Small intestine (tissue), 7 donors: ENCODE measurements around the gene DMRTA2. TPM values are rescaled to one million over a fixed set of nuclear protein-coding genes. Genes with fewer than 3 reads are reported as not detected.
A peak's percentile ranks its signal among the peaks of the same experiment; 100 is the strongest.

Experiments
- DNase-seq, 2 donors: peaks; one replicate each; pipeline versions ENCODE4 v3.0.0 to v3.0.0-alpha.2; 2013
- FAIRE-seq: peaks from 2 replicates; lab custom pipeline; 2012; peaks lifted over from hg19 to GRCh38; lab: Jason Lieb, UNC
- H3K27ac ChIP-seq, 3 donors: one replicate each; pipeline ENCODE4 v1.5.1; 2013; ENCODE audit warnings: low read length in 2 of 3, mild to moderate bottlenecking in 2 of 3, control low read depth in 1 of 3, inconsistent platforms in 1 of 3, low read depth in 1 of 3, moderate library complexity in 1 of 3
- H3K27me3 ChIP-seq, 3 donors: one replicate each; pipeline ENCODE4 v1.6.1; 2013; ENCODE audit warnings: low read length in 3 of 3, inconsistent platforms in 1 of 3; ENCODE audit not compliant: control insufficient read depth in 3 of 3, insufficient read depth in 3 of 3
- H3K36me3 ChIP-seq, 3 donors: one replicate each; pipeline ENCODE4 v1.6.1; 2013; ENCODE audit warnings: low read length in 3 of 3, inconsistent platforms in 1 of 3, low read depth in 1 of 3, mild to moderate bottlenecking in 1 of 3, moderate library complexity in 1 of 3; ENCODE audit not compliant: control insufficient read depth in 3 of 3, insufficient read depth in 2 of 3
- H3K4me1 ChIP-seq, 3 donors: one replicate each; pipeline ENCODE4 v1.6.1; 2013; ENCODE audit warnings: low read length in 2 of 3, inconsistent platforms in 1 of 3, low read depth in 1 of 3, mild to moderate bottlenecking in 1 of 3, moderate library complexity in 1 of 3; ENCODE audit not compliant: control insufficient read depth in 3 of 3, insufficient read depth in 2 of 3
- H3K4me3 ChIP-seq, 3 donors: one replicate each; pipeline ENCODE4 v1.5.1; 2013; ENCODE audit warnings: low read length in 3 of 3, control low read depth in 1 of 3, inconsistent platforms in 1 of 3, low read depth in 1 of 3, mild to moderate bottlenecking in 1 of 3, moderate library complexity in 1 of 3
- H3K9me3 ChIP-seq, 2 donors: one replicate each; pipeline ENCODE4 v1.6.1; 2013; ENCODE audit warnings: low read depth in 1 of 2, low read length in 1 of 2; ENCODE audit not compliant: control insufficient read depth in 2 of 2, insufficient read depth in 1 of 2
- WGBS, 3 donors: extraction: QIAGEN DNeasy Blood & Tissue Kit; methylation state at CpG; one replicate each; pipeline ENCODE4 v1.1.7; 2013; 5-methylcytosine and 5-hydroxymethylcytosine counted together
- polyA plus RNA-seq, 4 donors: library from polyadenylated mRNA; stranded (reverse) in 3 of 4; unstranded in 1 of 4; fragments of 200-250 nt in 3 of 4; fragments of 120-200 nt in 1 of 4; gene quantifications; one replicate each; pipeline versions ENCODE4 v1.2.1 to v1.2.3, GENCODE V29; 2013
- donor health status: healthy with polysubstance abuse.
- donor health status: control.
- donor health status: control.
- donor health status: Bipolar disorder and iron deficiency.
- donor health status: healthy.

DMRTA2 gene
- polyA plus RNA-seq, 4 donors = 0.03 TPM; not detected in 2

GRCh38 chr1:50421366-50421748 lies 1.9 kb downstream of the DMRTA2 start:
- peak overlapping the region in 1 of 3 donors; percentile 9 for H3K4me3 ChIP-seq
- H3K4me1 ChIP-seq = peaks cover 0 to 12% (median 2%) of the 10 kb centered on the region in 3 donors
- H3K36me3 ChIP-seq = no peaks in the 10 kb centered on the region
- H3K9me3 ChIP-seq = peaks cover 0 to 1% of the 10 kb centered on the region in 2 donors
- peaks cover 42 to 96% (median 78%) of the 10 kb centered on the region in 3 donors for H3K27me3 ChIP-seq
- DNase-seq (peak in 1 of 2 donors; percentile 15), FAIRE-seq (no peak)
- H3K27ac ChIP-seq = no peak overlapping the region
- WGBS, 3 donors = 4 to 9% (median 8%) methylated on average over 37 to 38 of the region's 38 CpGs

- FAIRE-seq = no peak
- Histone ChIP-seq H3K4me1 (peaks cover 0 to 12% (median 2%) of the 10 kb centered on the region in 3 donors), H3K9me3 (peaks cover 0 to 7% of the 10 kb centered on the region in 2 donors), H3K4me3 (peak overlapping the region in 1 of 3 donors; percentile 9), H3K27me3 (peaks cover 38 to 96% (median 77%) of the 10 kb centered on the region in 3 donors), H3K27ac (no peak overlapping the region), H3K36me3 (no peaks in the 10 kb centered on the region)
- peak in 1 of 2 donors; percentile 49 for DNase-seq
- 3 to 7% (median 5%) methylated on average over 65 to 69 of the region's 69 CpGs for WGBS, 3 donors
These were observed 2.4 kb downstream of the DMRTA2 start for GRCh38 chr1:50420689-50421365.

GRCh38 chr1:50419907-50420677 lies 3.2 kb downstream of the DMRTA2 start:
- 7 to 16% (median 12%) methylated on average over 21 of the region's 21 CpGs for WGBS, 3 donors
- Histone ChIP-seq H3K9me3 (peaks cover 0 to 9% of the 10 kb centered on the region in 2 donors), H3K36me3 (no peaks in the 10 kb centered on the region), H3K27ac (no peak overlapping the region), H3K27me3 (peaks cover 44 to 96% (median 78%) of the 10 kb centered on the region in 3 donors), H3K4me1 (peaks cover 0 to 12% (median 2%) of the 10 kb centered on the region in 3 donors), H3K4me3 (no peak overlapping the region)
- DNase-seq = no peak
- no peak for FAIRE-seq

GRCh38 chr1:50419192-50419906 lies 3.9 kb downstream of the DMRTA2 start:
- no peaks in the 10 kb centered on the region for H3K36me3 ChIP-seq
- H3K4me3 ChIP-seq = peak overlapping the region in 1 of 3 donors; percentile 31
- H3K9me3 ChIP-seq = peaks cover 0 to 9% of the 10 kb centered on the region in 2 donors
- WGBS, 3 donors = 3 to 8% (median 5%) methylated on average over 51 to 60 of the region's 60 CpGs
- DNase-seq (peak in 1 of 2 donors; percentile 39), FAIRE-seq (no peak)
- H3K27ac ChIP-seq = no peak overlapping the region
- H3K4me1 ChIP-seq = peaks cover 0 to 10% (median 2%) of the 10 kb centered on the region in 3 donors
- H3K27me3 ChIP-seq = peaks cover 44 to 96% (median 81%) of the 10 kb centered on the region in 3 donors

- 2 to 7% (median 6%) methylated on average over 28 to 64 of the region's 64 CpGs for WGBS, 3 donors
- Histone ChIP-seq H3K4me1 (peaks cover 0 to 7% (median under 1%) of the 10 kb centered on the region in 3 donors), H3K27me3 (peaks cover 47 to 96% (median 79%) of the 10 kb centered on the region in 3 donors), H3K4me3 (peak overlapping the region in 1 of 3 donors; percentile 31), H3K9me3 (peaks cover 0 to 9% of the 10 kb centered on the region in 2 donors), H3K36me3 (no peaks in the 10 kb centered on the region), H3K27ac (no peak overlapping the region)
- no peak for FAIRE-seq
- DNase-seq = peak in 1 of 2 donors; percentile 46
These were observed 4.6 kb downstream of the DMRTA2 start for GRCh38 chr1:50418600-50419109.

- Histone ChIP-seq H3K4me3 (peak overlapping the region in 1 of 3 donors; percentile 31), H3K36me3 (no peaks in the 10 kb centered on the region), H3K27ac (no peak overlapping the region), H3K4me1 (peaks cover 0 to 6% (median 0%) of the 10 kb centered on the region in 3 donors), H3K9me3 (peaks cover 0 to 9% of the 10 kb centered on the region in 2 donors), H3K27me3 (peaks cover 45 to 91% (median 73%) of the 10 kb centered on the region in 3 donors)
- FAIRE-seq (no peak), DNase-seq (no peak)
- 11 to 14% (median 13%) methylated on average over 19 to 20 of the region's 20 CpGs for WGBS, 3 donors
These were observed 5.2 kb downstream of the DMRTA2 start for GRCh38 chr1:50417946-50418599.

- peaks cover 0 to under 1% (median 0%) of the 10 kb centered on the region in 3 donors for H3K4me1 ChIP-seq
- WGBS, 3 donors = 7 to 14% (median 8%) methylated on average over 23 of the region's 23 CpGs
- no peak overlapping the region for H3K4me3 ChIP-seq
- peaks cover 0 to 13% of the 10 kb centered on the region in 2 donors for H3K9me3 ChIP-seq
- DNase-seq = no peak
- no peak for FAIRE-seq
- H3K36me3 ChIP-seq = no peaks in the 10 kb centered on the region
- H3K27ac ChIP-seq = no peak overlapping the region
- H3K27me3 ChIP-seq = peaks cover 42 to 91% (median 69%) of the 10 kb centered on the region in 3 donors
These were observed 5.7 kb downstream of the DMRTA2 start for GRCh38 chr1:50417507-50417906.
